Kidney capillary endothelial cell (primary cell): ENCODE data around the gene PRRG4.
"Not testable (repeated sequence)": the region's sequence is repeated elsewhere in the genome, so short reads cannot be mapped to it uniquely, and the experiment has no call there.

Experiments used
- DNase-seq: peaks from one replicate; pipeline ENCODE4 v3.0.0-alpha.2; 2018; ENCODE audit warnings: low spot score

The PRRG4 gene

DNA sequence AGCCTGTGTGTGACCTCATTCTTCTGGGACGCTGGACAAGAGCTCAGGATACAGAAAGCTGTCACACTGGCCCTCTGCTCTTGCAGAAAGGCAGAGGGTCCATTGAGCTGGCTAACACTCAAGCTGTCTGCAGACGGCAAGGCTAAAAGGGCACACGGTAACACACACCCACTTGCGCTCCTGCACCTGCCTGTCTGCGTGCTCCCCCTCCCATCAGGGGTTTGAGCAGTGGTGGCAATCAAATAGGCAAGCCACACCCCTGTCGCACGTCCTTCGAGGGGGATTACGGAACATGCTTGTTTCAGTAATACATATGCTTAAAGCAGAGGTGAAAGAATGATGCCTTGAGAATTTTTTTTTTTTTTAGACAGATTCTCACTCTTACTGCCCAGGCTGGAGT is 55.8 kb downstream of the PRRG4 start:
- no peak for DNase-seq

DNA sequence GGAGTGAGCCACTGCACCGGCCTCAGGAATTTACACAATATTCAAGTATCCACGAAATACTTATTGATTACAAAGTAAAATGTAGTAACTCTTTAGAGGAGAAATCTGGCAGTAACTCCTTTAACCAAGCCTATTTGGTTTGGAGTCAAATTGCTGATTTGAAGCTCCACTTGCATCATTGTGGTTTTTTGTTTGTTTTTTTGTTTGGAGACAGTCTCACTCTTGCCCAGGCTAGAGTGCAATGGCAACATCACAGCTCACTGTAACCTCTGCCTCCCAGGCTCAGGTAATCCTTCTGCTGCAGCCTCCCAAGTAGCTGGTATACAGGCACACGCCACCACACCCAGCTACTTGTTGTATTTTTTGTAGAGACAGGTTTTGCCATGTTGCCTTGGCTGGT is 56.5 kb downstream of the PRRG4 start:
- no peak for DNase-seq

DNA sequence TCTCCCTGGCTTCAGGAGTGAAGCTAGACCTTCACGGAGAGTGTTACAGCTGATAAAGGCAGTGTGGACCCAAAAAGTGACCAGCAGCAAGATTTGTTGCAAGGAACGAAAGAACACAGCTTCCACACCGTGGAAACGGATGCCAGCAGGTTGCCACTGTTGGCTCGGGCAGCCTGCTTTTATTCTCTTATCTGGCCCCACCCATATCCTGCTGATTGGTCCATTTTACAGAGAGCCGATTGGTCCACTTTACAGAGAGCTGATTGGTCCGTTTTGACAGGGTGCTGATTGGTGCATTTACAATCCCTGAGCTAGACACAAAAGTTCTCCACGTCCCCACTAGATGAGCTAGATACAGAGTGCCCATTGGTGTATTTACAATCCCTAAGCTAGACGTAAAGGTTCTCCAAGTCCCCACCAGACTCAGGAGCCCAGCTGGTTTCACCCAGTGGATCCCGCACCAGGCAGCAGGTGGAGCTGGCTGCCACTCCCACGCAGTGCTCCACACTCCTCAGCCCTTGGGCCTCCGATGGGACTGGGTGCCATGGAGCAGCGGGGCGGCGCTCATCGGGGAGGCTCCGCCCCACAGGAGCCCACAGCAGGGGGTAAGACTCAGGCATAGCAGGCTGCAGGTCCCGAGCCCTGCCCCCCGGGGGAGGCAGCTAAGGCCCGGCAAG is 58.1 kb downstream of the PRRG4 start:
- DNase-seq: not testable (repeated sequence)

DNA sequence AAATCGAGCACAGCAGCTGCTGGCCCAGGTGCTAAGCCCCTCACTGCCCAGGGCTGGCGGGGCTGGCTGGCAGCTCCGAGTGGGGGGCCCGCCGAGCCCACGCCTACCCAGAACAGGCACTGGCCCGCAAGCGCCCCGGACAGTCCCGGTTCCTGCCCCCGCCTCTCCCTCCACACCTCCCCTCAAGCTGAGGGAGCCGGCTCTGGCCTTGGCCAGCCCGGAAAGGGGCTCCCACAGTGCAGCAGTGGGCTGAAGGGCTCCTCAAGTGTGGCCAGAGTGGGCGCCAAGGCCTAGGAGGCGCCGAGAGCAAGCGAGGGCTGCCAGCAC is 58.6 kb downstream of the PRRG4 start:
- DNase-seq: not testable (repeated sequence)

DNA sequence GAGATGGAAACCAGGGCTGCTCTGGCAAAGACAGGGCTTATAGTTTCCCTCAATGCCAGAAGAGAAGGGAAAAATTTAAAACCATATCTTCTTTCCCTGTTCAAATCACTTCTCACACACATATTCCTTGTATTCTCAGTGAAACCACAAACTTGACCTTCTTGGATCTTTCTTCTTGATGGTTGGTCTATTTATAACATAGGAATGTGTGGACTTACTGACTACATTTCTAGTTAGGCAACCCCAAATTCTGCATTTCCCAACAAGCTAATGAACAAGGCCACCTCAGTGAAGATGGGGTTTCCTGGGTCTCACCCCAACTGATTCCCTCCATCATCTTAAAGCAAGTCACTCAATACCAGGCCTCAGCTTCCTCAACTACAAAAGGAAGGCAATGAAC is 59.1 kb downstream of the PRRG4 start:
- no peak for DNase-seq

DNA sequence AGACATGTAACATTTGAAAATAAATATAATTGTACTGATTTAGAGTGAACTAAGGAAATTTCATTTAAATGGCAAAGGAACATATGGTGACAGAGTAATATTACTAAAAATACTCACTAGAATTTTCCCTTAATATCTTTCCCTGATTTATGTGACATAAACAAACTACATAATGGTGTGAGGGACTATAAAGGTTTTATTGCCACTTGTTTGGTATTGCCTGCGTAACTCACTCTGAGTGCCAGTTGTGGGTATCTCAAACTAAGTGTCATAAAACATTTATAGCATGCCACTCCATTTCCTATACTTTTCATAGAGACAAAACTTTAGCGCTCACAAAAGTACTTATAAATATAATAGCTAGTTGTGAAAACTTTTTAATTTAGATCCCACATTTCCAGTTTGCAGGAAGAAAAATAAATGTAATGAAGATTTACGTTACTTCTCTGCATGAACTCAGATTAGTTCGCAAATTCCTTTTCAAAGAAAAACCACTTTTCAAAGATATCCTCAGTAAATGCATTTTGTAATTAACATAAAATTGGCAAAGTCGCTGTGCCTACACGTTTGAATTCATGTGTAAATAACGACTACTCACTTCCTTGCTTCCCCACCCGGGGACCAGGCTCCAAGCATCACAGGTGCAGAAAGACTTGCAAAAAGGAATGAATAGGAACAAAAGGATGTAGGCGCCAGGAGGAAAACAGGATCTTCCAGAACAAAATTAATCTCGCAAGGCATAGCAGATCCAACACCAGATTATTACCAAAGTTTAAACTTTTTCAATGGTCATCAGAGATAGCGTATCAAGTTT is 61.3 kb downstream of the PRRG4 start:
- DNase-seq: no peak

DNA sequence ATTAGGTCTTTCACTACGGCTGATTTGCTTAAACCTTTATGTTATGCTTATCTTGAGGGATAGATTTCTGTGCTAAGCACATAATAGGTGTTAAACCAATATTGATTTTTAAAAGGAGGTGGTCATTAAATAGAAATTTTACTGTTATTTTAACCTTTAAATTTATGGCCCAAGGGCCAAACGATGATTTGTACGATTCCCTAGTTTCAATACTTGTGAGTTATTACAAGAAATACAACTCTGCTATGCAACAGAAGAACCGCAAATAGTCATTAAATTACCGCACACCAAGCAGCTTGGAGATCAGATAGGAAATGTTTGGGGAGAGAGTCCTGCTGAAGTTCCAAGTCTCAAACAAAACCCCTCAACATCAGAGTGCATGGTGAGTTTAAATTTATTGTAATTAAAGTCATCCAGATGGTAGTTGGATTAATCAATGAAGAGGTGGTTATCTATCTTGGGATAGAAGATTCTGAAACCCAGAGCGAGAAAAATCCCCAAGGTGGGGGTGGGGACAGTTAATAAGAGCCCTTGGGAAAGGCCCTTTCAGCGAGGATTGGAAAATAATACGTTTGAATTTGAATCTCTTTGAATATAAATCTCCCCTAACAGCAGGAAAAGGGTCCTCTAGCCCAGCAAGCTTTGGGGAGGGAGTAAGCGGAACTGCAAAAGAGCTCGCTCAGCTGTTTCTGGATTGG is 62.1 kb downstream of the PRRG4 start:
- DNase-seq: peak; percentile 21

DNA sequence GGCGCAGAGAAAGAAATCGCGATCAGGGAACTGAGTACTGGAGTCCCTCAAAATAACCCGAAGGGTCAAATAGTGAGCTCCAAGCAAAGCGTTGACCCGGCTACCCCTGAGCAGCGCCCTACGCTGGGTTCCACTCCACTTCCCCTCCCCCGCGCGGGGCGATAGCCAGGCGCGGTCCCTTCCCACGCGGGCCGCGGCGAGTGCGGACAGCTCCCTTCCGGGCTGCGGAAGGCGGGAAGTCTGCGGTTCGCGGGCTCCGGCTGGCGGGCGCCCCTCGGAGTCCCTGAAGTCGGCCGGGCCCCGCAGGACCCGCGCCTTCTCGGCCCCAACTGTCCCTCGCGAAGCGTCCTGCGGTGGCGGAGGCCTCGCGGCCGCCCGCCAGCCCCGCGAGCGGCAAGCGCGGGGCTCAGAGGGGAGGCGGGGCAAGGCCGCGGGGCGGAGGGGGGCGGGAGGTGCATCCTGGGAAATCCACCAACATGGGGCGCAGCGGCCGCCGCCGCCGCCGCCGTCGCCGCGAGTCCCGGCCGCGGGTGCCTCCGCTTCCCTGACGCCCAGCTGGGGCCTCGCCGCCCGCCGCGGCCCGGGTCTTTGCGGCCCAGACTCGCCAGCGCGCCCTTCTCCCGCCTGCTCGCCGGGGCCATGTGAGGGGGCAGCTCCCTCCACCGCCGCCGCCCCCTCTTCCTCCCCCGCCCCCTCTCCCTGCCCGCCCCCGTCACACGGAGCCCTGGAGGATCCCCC is 62.8 kb downstream of the PRRG4 start, which contains the start of gene QSER1:
Gene QSER1 (plus strand): TSS at position 457 of the 738 bp plus-strand sequence. CDS start 315 bp downstream, outside the sequence.
- DNase-seq: peak; percentile 37

DNA sequence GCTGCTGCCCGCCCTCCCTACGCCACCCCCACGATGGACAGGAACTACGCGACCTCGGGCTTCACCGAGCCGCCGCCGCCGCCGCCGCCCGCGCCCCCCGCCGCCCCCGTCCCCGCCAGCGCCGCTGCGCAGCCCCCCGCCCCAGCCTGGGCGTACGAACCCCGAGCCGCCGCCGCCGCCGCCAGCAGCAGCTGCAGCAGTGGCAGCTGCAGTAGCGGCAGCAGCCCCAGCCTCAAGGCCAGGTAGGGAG is 63.3 kb downstream of the PRRG4 start:
- no peak for DNase-seq

DNA sequence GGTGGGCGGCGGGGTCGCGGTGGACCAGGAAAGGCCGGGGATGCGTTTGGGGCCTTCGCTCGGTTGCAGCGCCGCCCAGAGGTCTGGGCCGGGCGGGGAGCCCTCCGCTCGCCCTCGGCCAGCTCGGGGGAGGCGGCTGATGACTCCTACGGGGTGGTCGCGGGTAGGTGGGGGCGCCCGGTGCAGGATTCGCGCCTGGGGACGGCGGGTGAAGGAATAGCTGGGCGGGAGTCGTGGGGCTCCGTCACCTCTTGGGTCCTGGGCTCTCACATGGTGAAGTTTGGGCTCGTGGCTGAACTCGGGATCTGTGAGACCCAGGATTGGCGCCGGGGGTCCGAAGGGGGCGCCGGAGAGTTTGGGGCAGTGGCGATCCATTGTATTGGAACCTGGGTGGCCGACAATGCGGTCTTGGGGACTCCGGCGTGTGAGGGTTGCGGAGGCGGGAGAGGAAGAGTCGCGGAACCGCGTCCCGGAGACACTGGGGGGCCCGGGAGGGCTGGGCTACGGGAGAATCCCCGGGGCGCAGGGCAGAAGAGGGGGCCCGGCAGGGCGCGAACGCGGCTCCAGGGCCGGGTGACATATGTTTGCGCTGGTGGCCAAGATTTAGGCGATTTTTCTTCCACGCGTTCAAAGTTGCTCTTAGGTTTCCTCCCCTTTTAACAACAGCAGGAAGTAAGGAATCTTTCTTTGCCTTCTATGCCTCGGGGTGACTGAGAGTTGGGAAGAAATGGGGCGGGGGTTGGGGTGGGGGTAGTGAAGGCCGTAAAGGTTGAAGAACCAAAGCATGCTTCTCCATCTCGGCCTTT is 63.8 kb downstream of the PRRG4 start:
- DNase-seq: peak; percentile 24

DNA sequence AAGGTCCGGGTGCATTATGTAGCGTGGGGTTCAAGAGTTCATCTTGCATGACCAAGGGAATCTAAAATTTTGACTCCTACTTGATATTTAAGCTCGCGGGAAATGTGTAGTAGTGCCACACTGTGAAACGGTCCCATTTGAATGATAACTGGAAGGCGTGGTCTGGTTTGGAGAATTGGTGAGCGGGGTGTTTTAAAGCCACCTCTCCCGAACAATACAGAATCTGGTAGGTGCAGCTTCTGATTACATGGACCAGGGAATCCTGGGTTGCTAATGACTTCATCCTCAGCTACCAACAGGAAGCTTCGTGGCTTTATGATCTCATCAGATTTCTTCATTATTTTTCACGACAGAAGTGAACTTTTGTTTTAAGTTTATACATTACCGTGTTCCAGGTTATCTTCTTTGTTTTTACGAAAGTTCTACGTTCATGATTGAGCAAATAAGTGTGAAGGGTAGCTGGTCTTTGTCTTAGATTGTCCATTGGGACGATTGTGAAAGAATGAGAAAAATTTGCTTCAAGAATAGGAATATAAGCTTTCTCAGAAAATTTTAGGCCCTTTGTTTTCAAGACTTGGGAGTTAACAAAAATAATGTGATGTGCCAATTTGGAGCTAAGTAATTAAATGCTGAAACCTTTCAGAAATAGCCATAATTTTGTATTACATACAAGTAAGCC is 64.6 kb downstream of the PRRG4 start:
- DNase-seq: peak; percentile 71

DNA sequence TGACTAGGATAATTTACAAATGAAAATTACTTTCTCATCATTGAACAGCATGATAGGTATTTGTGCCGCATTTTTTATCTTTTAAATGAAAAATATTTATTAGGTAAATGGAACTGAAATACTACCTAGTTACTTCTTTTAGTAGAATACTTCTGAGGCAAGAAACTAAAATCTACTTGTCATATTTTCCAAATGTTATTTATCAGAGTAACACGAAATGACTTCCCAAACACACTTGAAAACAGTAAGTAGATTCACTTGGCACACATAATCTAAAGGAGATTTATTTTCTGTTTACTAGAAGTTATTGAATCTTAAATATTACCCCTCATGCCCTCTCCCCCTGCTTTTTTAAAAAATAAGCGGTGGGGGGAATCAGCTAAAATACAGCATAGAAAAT is 65.2 kb downstream of the PRRG4 start:
- no peak for DNase-seq

DNA sequence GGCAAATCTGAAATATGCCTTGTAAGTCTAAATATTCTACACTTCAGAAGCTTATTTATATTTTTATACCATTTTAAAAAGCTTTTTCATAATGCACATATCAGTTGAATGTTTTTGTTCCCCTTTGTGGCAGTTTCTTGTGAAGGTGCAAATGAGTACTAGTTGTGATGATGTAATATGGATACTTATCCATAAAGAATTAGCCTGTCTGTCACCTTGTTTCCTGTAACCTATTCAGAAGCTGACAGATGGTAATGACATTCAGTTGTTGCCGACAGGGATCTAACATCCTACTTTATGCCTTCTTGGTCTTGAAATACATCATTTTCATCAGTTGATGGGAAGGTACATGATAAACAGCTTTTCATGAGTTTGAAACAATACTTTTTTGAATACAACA is 65.7 kb downstream of the PRRG4 start:
- DNase-seq: no peak

DNA sequence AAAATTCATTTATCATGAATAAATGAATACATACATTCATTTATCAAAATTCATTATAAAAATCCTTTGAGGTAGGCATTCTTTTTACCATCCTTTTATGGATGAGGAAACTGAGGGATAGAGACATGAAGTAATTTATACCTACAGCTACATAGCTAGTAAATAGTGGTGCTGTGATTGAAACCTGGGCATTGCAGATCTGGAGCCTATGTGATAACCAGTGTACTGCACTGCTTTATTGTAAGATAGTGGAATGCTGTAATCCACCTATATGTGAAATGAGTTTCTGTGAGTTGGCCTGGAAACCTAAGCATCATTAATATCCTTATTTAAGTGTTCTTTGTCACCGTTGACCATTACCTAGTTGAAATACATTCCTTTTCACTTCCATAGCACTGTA is 67.4 kb downstream of the PRRG4 start:
- DNase-seq: no peak

DNA sequence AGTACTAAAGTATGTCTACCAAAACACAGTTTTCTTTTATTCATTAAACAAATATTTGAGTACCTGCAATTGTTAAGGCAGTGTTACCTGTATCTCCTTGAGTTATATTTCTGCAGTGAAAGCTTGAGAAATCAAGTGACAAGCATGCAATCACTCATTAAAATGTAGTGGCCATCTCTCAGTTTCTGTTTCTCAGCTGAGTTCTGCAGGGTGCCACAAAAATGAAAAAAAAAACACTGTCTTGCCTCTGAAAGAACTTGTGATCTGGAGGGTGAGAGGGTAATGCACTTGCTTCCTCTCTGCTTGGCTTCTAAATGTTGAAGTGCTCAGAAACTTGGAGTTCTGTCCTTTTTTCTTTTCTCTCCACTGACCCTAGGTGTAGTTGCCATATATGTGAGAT is 69.7 kb downstream of the PRRG4 start:
- DNase-seq: no peak

DNA sequence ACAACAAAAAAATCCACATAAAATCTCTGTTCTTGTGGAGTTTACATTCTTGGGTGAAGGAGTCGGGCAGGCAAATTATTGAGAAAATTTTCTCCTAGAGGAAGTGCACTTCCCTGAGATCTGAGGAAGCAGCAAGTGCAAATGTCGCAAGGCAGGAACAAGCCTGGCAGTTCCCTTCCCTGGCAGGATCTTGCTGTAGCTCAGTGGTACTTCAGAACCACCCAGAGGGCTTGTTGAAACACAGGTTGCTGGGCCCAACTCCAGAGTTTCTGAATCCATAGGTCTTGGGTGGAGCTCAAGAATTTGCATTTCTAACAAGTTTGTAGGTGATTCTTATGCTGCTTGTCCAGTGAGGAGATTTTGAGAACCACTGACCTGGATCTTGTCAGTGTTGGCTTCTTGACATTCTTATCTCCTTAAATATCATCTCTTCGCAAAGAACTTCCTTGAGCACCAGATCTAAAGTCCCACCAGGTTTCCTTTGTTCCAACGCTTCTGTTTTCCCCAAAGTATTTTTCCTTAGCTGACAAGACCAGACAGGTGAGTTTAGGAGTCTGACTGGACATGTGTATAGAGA is 72.5 kb downstream of the PRRG4 start:
- no peak for DNase-seq

DNA sequence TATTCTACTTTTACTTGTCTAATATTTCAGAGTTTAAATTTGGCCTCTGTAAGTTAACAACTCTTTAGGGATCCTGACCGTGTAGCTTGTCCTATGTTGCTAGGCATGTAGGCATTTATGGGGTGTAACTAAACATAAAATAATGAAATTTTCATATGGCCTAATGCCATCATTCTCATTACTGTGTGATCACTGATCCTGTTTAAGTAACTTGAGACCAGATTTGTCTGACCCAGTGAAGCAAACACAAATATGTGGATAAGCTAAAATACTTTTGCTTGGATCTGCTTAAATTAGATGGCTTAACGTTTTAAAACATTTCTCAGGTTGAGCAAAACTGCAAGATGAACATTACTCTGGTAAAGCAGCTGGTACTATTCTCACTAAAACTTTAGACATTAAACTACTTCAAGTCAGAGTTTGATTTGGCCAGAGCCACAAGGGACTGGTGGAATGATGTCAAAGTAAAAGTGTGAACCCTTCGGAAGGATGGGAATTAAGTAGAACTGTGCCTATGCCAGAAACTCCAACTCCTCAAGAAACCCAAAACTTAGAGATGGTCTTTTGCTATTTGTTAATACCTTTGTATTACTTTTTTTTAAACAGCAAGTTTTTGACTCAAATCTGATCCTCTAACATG is 75.4 kb downstream of the PRRG4 start:
- no peak for DNase-seq
